Neutrophil (primary cell): ENCODE results near the gene BRIP1.

Source experiments
- H3K27ac ChIP-seq: fragments of 200-600 bp; sonication (generic); 2 replicates; pipeline ENCODE4 v1.5.1; 2016; ENCODE audit warnings: mild to moderate bottlenecking, moderate library complexity
- H3K27me3 ChIP-seq: fragments of 200-600 bp; sonication (generic); 2 replicates; pipeline ENCODE4 v1.6.0; 2016; ENCODE audit warnings: mild to moderate bottlenecking
- H3K36me3 ChIP-seq: fragments of 200-600 bp; sonication (generic); 2 replicates; pipeline ENCODE4 v1.5.1; 2017
- H3K4me1 ChIP-seq, 2 experiments: fragments of 200-600 bp in 1 of 2; sonication (generic) in 1 of 2; 1 replicate in 1 of 2; 2 replicates in 1 of 2; pipeline versions ENCODE4 v1.5.1 to v1.6.1; 2013 to 2016; ENCODE audit warnings: low read depth in 1 of 2, low read length in 1 of 2, mild to moderate bottlenecking in 1 of 2, moderate library complexity in 1 of 2; ENCODE audit not compliant: control insufficient read depth in 1 of 2, insufficient read depth in 1 of 2
- H3K4me3 ChIP-seq, 2 experiments: fragments of 200-600 bp in 1 of 2; sonication (generic) in 1 of 2; 1 replicate in 1 of 2; 2 replicates in 1 of 2; pipeline ENCODE4 v1.5.1; 2013 to 2016; ENCODE audit warnings: low read depth in 1 of 2, low read length in 1 of 2, mild to moderate bottlenecking in 1 of 2, moderate library complexity in 1 of 2
- H3K9me3 ChIP-seq: fragments of 200-600 bp; sonication (generic); 2 replicates; pipeline ENCODE4 v1.5.1; 2016
- TF ChIP-seq, protein P1 (sequence below): fragments of 200-600 bp; sonication (generic); IDR thresholded peaks from 2 replicates; pipeline ENCODE4 v1.5.1; 2016; ENCODE audit warnings: antibody characterized with exemption

BRIP1 gene

DNA sequence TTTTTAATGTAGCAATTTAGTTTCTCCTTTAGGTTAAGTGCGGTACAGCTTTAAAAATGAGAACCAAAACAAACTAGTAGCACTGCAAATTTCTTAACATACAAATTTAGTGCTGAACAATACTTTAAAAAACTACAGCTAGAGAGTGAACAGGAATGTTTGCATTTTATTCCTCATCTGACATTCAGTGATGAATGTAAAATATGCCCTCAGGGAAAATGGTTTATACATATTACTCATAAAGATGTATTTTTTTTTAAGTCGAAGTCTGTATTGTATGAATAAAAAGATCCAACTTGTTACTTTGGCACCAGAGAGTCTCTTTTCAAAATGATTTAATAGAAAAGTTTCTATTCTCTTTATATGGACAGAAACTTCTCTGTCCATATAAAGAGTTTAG is 96.8 kb downstream of the BRIP1 start:
- no peaks in the 10 kb centered on the region for H3K27me3 ChIP-seq
- H3K9me3 ChIP-seq, result peaks cover 14% of the 10 kb centered on the region
- no peak overlapping the region for H3K4me3 ChIP-seq
- peaks cover 19% of the 10 kb centered on the region for H3K36me3 ChIP-seq
- TF ChIP-seq, protein P1, sequence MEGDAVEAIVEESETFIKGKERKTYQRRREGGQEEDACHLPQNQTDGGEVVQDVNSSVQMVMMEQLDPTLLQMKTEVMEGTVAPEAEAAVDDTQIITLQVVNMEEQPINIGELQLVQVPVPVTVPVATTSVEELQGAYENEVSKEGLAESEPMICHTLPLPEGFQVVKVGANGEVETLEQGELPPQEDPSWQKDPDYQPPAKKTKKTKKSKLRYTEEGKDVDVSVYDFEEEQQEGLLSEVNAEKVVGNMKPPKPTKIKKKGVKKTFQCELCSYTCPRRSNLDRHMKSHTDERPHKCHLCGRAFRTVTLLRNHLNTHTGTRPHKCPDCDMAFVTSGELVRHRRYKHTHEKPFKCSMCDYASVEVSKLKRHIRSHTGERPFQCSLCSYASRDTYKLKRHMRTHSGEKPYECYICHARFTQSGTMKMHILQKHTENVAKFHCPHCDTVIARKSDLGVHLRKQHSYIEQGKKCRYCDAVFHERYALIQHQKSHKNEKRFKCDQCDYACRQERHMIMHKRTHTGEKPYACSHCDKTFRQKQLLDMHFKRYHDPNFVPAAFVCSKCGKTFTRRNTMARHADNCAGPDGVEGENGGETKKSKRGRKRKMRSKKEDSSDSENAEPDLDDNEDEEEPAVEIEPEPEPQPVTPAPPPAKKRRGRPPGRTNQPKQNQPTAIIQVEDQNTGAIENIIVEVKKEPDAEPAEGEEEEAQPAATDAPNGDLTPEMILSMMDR, result no peak
- no peaks in the 10 kb centered on the region for H3K4me1 ChIP-seq
- H3K27ac ChIP-seq, result no peak overlapping the region

DNA sequence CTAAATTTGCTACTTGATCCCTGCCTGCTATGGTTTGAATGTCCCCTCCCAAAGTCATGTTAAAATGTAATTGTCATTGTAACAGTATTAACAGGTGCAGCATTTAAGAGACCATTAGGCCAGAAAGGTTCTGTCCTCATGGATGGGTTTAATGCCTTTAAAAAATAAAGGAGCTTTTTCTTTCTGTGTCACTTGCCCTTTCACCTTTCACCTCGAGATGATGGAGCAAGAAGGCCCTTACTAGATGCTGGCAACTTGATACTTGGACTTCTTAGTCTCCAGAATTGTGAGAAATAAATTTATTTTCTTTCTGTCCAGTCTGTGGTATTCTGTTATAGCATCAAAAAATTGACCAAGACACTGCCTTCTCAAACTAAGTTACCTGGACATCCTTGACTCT is 98.5 kb downstream of the BRIP1 start:
- TF ChIP-seq, protein P1, result no peak
- Histone ChIP-seq H3K9me3 (peaks cover 1% of the 10 kb centered on the region), H3K4me3 (no peak overlapping the region), H3K27ac (no peak overlapping the region), H3K27me3 (no peaks in the 10 kb centered on the region), H3K4me1 (no peaks in the 10 kb centered on the region), H3K36me3 (peaks cover 19% of the 10 kb centered on the region)

DNA sequence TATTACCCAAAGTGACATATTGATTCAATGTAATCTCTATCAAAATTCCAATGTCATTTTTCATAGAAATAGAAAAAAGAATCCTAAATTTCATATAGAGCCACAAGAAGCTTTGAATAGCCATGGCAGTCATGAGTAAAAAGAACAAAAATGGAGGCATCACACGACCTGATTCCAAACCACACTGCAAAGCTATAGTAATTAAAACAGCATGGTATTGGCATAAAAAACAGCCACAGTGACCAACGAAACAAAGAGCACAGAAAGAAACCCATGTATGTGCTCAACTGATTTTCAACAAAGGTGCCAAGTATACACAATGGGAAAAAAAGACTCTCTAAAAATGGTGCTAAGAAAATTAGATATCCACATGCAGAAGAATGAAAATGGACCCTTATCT is 101.5 kb downstream of the BRIP1 start:
- H3K4me1 ChIP-seq, result no peaks in the 10 kb centered on the region
- peaks cover 10% of the 10 kb centered on the region for H3K36me3 ChIP-seq
- no peaks in the 10 kb centered on the region for H3K9me3 ChIP-seq
- TF ChIP-seq, protein P1, result no peak
- H3K4me3 ChIP-seq, result no peak overlapping the region
- H3K27me3 ChIP-seq, result no peaks in the 10 kb centered on the region
- H3K27ac ChIP-seq, result no peak overlapping the region

DNA sequence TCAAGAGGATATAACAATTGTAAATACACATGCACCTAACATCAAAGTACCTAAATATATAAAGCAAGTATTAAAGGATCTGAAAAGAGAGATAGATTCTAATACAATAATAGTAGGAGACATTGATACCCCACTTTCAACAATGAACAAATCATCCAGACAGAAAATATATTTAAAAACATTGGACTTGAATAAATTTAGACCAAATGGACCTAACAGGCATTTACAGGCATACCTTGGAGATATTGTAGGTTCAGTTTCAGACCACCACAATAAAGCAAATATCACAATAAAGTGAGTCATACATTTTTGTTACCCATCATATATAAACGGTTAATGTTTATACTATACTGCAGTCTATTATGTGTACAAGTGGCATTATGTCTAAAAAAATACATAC is 104.0 kb downstream of the BRIP1 start:
- Histone ChIP-seq H3K4me1 (no peaks in the 10 kb centered on the region), H3K4me3 (no peak overlapping the region), H3K9me3 (no peaks in the 10 kb centered on the region), H3K27me3 (no peaks in the 10 kb centered on the region), H3K36me3 (peaks cover 7% of the 10 kb centered on the region), H3K27ac (no peak overlapping the region)
- TF ChIP-seq, protein P1, result no peak

DNA sequence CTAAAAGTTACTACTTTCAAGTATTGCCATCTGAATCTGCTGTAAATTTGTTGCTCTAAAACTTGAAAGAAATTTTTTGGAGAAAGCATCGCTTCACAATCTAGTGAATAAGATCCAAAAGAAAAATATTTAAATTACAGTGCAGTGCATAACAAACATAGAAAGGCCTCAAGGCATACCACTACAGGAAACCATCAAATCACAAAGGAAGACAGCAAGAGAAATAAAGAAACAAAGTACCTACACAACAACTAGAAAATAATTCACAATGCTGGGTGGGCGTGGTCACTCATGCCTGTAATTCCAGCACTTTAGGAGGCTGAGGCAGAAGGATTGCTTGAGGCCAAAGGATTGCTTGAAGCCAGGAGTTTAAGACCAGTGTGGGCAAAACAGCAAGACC is 104.9 kb downstream of the BRIP1 start:
- no peaks in the 10 kb centered on the region for H3K4me1 ChIP-seq
- H3K4me3 ChIP-seq, result no peak overlapping the region
- no peaks in the 10 kb centered on the region for H3K27me3 ChIP-seq
- no peak overlapping the region for H3K27ac ChIP-seq
- H3K9me3 ChIP-seq, result no peaks in the 10 kb centered on the region
- TF ChIP-seq, protein P1, result no peak
- no peaks in the 10 kb centered on the region for H3K36me3 ChIP-seq

DNA sequence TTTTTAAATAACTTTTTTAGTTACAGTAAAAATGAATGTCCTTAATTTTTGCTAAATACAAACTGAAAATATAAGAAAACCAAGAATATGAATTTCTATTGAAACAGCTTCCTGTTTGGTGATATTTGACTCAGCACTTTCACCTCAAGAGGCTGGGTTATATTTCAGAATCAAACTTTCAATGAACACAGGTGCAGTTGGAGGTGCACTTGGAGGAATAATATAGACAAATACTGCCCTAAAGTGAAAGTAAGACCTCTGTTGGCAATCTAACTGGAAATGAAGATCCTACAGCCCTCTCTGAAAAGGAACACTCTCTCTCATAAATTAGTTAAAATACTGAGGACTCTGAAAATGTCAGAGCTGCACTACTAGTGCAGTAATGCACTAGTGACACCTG is 106.2 kb downstream of the BRIP1 start:
- no peaks in the 10 kb centered on the region for H3K27me3 ChIP-seq
- H3K36me3 ChIP-seq, result peaks cover 8% of the 10 kb centered on the region
- H3K4me1 ChIP-seq, result no peaks in the 10 kb centered on the region
- TF ChIP-seq, protein P1, result no peak
- H3K27ac ChIP-seq, result no peak overlapping the region
- no peaks in the 10 kb centered on the region for H3K9me3 ChIP-seq
- H3K4me3 ChIP-seq, result no peak overlapping the region
